ENCODE measurements around the gene RCOR3. TPM values are rescaled to one million over a fixed set of nuclear protein-coding genes. Genes with fewer than 3 reads are reported as not detected.
A peak's percentile ranks its signal among the peaks of the same experiment; 100 is the strongest.
"Not testable (repeated sequence)": the region's sequence is repeated elsewhere in the genome, so short reads cannot be mapped to it uniquely, and the experiment has no call there.

The RCOR3 gene
- total RNA-seq, 1 donor from 2014 or later, result 52.3 TPM

GRCh38 chr1:211217392-211217791 lies 41.8 kb upstream of the RCOR3 start:
- no peaks in the 10 kb centered on the region for H3K4me1 ChIP-seq
- no peaks in the 10 kb centered on the region for H3K36me3 ChIP-seq
- H3K9me3 ChIP-seq, result no peaks in the 10 kb centered on the region
- intact Hi-C loops (cut with DNase I), result no loop called here
- no peak for TF ChIP-seq CTCF (IDR thresholded peaks at IDR 0.05)
- DNase-seq (no peak), ATAC-seq (no peak)
- H3K27ac ChIP-seq, result no peak overlapping the region
- no peaks in the 10 kb centered on the region for H3K27me3 ChIP-seq (ENCODE audit: low read depth)
- no peak overlapping the region for H3K4me3 ChIP-seq

DNA sequence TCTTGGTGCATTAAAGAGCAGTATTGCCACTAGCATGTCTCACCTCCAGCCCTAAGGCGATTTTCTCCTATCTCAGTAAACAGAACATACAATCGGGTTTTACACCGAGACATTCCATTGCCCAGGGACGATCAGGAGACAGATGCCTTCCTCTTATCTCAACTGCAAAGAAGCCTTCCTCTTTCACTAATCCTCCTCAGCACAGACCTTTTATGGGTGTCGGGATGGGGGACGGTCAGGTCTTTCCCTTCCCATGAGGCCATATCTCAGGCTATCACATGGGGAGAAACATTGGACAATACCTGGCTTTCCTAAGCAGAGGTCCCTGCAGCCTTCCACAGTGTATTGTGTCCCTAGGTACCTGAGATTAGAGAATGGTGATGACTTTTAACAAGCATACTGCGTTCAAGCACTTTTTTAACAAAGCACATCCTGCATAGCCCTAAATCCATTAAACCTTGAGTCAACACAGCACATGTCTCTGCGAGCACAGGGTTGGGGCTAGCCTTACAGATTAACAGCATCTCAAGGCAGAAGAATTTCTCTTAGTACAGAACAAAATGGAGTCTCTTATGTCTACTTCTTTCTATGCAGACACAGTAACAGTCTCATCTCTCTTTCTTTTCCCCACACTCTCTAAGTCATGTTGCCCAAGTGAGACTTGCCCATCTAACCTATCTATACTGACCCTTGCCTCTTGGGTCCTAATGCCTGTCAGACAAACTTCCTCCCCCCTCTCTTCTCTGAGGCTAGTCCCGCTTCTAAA lies 36.5 kb upstream of the RCOR3 start:
- H3K27me3 ChIP-seq (ENCODE audit: low read depth); H3K4me3 ChIP-seq; H3K27ac ChIP-seq; DNase-seq; H3K36me3 ChIP-seq; intact Hi-C loops (cut with DNase I); H3K9me3 ChIP-seq; H3K4me1 ChIP-seq; ATAC-seq: not testable (repeated sequence)

DNA sequence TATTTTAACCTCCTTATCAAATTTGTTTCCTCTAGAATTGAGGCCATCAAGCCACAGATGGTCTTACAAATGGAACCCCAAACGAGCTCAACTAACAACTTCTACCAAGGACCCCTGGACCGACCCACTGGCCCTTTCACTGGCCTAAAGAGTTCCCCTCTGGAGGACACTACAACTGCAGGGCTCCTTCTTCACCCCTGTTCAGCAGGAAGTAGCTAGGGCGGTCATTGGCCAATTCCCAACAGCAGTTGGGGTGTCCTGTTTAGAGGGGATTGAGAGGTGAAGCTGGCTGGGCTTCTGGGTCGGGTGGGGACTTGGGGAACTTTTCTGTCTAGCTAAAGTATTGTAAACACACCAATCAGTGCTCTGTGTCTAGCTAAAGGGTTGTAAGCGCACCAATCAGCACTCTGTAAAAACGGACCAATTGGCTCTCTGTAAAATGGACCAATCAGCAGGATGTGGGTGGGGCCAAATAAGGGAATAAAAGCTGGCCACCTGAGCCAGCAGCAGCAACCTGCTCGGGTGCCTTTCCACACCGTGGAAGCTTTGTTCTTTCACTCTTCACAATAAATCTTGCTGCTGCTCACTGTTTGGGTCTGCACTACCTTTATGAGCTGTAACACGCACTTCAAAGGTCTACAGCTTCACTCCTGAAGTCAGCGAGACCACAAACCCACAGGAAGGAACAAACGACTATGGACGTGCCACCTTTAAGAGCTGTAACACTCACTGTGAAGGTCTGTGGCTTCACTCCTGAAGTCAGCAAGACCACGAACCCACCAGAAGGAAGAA lies 30.4 kb upstream of the RCOR3 start:
- intact Hi-C loops (cut with DNase I); H3K9me3 ChIP-seq; H3K27me3 ChIP-seq (ENCODE audit: low read depth); DNase-seq; H3K4me1 ChIP-seq; H3K27ac ChIP-seq; H3K4me3 ChIP-seq; ATAC-seq; H3K36me3 ChIP-seq: not testable (repeated sequence)

DNA sequence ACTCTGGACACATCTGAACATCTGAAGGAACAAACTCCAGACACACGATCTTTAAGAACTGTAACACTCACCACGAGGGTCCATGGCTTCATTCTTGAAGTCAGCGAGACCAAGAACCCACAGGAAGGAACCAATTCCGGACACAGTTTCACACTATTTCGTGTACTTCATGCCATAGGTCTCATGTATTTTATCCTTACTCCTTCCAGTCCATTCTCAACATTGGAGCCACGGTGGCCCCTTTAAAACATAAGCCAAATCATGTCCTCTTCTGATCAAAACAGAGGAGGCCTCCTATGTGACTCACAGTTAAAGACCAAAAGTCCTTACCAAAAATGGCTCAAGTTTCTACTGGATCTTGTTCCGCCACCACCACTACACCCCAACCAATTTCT lies 29.8 kb upstream of the RCOR3 start:
- TF ChIP-seq CTCF (IDR thresholded peaks at IDR 0.05), result no peak
- Histone ChIP-seq H3K27me3 (ENCODE audit: low read depth) (no peaks in the 10 kb centered on the region), H3K9me3 (no peaks in the 10 kb centered on the region), H3K4me1 (no peaks in the 10 kb centered on the region), H3K36me3 (no peaks in the 10 kb centered on the region), H3K4me3 (no peak overlapping the region), H3K27ac (no peak overlapping the region)
- DNase-seq, result no peak
- ATAC-seq, result no peak
- intact Hi-C loops (cut with DNase I), result no loop called here

DNA sequence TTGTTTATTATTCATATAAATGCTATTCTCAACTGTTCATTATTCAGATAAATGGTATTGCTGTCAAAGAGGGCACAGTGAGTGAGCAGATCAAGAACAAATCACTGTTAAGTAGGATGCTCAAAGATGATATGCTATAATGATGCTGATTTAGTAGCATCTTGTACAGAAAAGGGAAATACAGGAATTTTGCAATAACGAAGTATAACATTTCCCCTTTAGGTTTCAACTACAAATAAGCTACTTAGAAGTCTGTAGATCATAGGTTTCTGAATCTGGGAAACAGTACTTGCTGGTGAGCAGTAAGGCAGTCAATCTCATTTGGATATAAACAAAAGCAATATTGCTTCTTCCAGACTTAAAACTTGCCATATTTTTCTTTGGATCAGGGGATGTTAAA lies 27.3 kb upstream of the RCOR3 start:
- no peaks in the 10 kb centered on the region for H3K27me3 ChIP-seq (ENCODE audit: low read depth)
- H3K27ac ChIP-seq, result no peak overlapping the region
- no peaks in the 10 kb centered on the region for H3K9me3 ChIP-seq
- H3K36me3 ChIP-seq, result no peaks in the 10 kb centered on the region
- intact Hi-C loops (cut with DNase I), result no loop called here
- TF ChIP-seq CTCF (IDR thresholded peaks at IDR 0.05), result no peak
- H3K4me1 ChIP-seq, result no peaks in the 10 kb centered on the region
- no peak for ATAC-seq
- H3K4me3 ChIP-seq, result no peak overlapping the region
- DNase-seq, result no peak

GRCh38 chr1:211236633-211237320 lies 22.4 kb upstream of the RCOR3 start:
- DNase-seq (no peak), ATAC-seq (peak; percentile 48 to 57)
- no peak for TF ChIP-seq CTCF (IDR thresholded peaks at IDR 0.05)
- no peak overlapping the region for H3K4me3 ChIP-seq
- H3K36me3 ChIP-seq, result no peaks in the 10 kb centered on the region
- H3K27me3 ChIP-seq (ENCODE audit: low read depth), result no peaks in the 10 kb centered on the region
- H3K27ac ChIP-seq, result no peak overlapping the region
- intact Hi-C loops (cut with DNase I), result no loop called here
- H3K4me1 ChIP-seq, result no peaks in the 10 kb centered on the region
- H3K9me3 ChIP-seq, result no peaks in the 10 kb centered on the region

All from lower lobe of right lung (tissue), 2 donors.